Measurements from ENCODE around the gene PLXDC2.

Gene PLXDC2

GRCh38 chr10:19825700-19826099 lies 9.5 kb downstream of the PLXDC2 start:
- no peaks in the 10 kb centered on the region for H3K9me3 Mint-ChIP-seq

DNA sequence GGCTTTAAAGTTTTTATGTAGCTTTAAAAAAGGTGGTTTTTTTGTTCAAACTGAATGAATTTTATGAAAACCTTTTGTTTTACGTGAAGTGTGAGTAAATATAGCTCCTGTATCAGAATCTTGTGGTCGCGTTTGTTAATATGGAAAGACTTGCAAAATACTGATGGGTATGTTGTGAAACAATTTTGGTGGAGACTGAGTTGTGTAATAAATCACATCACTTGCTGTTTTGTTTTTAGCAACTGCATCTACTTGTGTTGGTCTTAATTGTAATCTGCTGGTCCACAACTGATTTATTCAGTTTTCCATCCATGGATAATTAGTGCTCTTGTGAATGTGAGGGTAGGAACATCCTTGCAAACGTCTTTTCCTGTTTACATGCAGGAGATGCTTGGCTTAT lies 10.5 kb downstream of the PLXDC2 start:
- no peak overlapping the region for H3K27ac Mint-ChIP-seq

More at GRCh38 chr10:19825700-19826099, 9.5 kb downstream of the PLXDC2 start:
- Mint-ChIP-seq H3K4me3 (no peak overlapping the region), H3K4me1 (ENCODE audit: low read depth) (no peaks in the 10 kb centered on the region), H3K36me3 (ENCODE audit: low read depth) (no peaks in the 10 kb centered on the region), H3K27ac (no peak overlapping the region), H3K27me3 (ENCODE audit: low read depth) (no peaks in the 10 kb centered on the region)
- no peak for DNase-seq (ENCODE audit: low spot score)

DNA sequence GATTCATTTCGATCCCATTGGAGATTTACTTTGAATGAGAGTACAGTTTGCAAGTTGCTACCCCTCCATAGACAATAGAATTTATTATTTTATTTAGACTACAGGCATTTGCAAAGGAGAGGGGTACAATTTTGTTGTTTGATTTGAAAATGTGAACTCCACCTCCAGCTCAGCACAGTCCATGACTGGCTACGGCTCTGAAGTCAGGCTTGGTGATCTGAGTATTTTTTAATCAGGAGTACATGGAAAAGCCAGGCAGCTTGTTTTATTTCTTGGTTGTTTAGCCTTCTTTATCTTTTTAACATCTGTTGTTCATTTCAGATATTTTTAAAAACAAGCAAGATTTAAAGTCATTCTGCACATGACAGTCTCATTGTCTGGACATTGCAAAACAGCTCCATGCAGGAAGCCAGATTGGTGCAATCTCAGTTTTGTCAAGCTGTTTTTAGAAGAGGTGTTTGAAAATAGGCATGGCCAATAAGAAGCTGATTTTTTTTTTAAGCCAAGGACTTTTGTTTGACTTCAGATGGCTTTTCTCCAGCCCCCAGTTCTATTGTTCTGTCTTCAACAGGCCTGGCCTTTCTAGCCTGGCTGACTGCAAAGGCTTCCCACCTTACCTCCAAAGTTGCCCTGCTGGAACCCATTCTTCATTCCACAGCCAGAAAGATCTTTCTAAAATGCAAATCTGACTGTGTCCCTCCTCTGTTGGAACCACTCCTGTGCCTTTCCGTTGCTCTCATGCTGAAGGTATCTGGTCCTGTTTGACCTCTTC lies 12.2 kb downstream of the PLXDC2 start:
- no peak for DNase-seq (ENCODE audit: low spot score)
- peaks cover 10% of the 10 kb centered on the region for H3K9me3 Mint-ChIP-seq
- H3K36me3 Mint-ChIP-seq (ENCODE audit: low read depth) = no peaks in the 10 kb centered on the region
- no peaks in the 10 kb centered on the region for H3K27me3 Mint-ChIP-seq (ENCODE audit: low read depth)
- H3K4me3 Mint-ChIP-seq = no peak overlapping the region
- H3K4me1 Mint-ChIP-seq (ENCODE audit: low read depth) = no peaks in the 10 kb centered on the region
- H3K27ac Mint-ChIP-seq = no peak overlapping the region

More for the DNA sequence above, 10.5 kb downstream of the PLXDC2 start:
- Mint-ChIP-seq H3K27me3 (ENCODE audit: low read depth) (no peaks in the 10 kb centered on the region), H3K4me3 (no peak overlapping the region), H3K36me3 (ENCODE audit: low read depth) (no peaks in the 10 kb centered on the region), H3K4me1 (ENCODE audit: low read depth) (no peaks in the 10 kb centered on the region), H3K9me3 (peaks cover 5% of the 10 kb centered on the region)
- no peak for DNase-seq (ENCODE audit: low spot score)

GRCh38 chr10:19832699-19833098 lies 16.5 kb downstream of the PLXDC2 start:
- Mint-ChIP-seq H3K36me3 (ENCODE audit: low read depth) (no peaks in the 10 kb centered on the region), H3K4me3 (no peak overlapping the region), H3K27ac (peak overlapping the region; percentile 41), H3K27me3 (ENCODE audit: low read depth) (no peaks in the 10 kb centered on the region), H3K4me1 (ENCODE audit: low read depth) (no peaks in the 10 kb centered on the region), H3K9me3 (peaks cover 15% of the 10 kb centered on the region)
- no peak for DNase-seq (ENCODE audit: low spot score)

DNA sequence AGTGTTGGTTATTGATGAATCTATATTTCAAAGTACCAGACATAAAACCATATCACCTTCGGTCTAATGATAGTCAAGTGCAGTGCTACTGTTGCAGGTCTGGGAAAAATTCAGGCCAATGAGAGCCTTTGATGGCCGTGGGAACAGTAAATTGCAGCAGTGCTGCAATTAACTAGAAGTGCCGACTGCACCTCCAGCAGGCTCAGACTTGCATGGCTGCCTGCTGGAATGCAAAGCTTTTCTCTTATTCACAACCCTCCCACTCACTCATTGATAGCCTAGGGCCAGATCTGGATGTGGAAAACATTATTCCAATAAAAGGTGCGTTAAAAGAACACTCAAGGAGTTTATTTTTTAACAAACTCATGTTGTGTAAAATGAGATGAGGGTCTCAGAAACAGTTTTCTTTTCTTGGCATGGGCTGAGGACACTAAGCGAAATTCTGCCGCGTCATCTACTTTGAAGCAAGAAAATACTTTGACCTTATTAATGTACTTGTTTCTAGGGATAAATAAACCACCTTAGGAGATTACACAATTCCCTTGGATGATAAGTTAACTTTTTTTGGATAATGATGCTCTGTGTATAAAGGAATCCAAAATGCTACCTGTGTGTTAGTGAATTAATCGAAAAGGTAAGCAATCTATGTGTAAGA lies 17.1 kb downstream of the PLXDC2 start:
- no peaks in the 10 kb centered on the region for H3K4me1 Mint-ChIP-seq (ENCODE audit: low read depth)
- peaks cover 15% of the 10 kb centered on the region for H3K9me3 Mint-ChIP-seq
- no peak overlapping the region for H3K27ac Mint-ChIP-seq
- H3K4me3 Mint-ChIP-seq = no peak overlapping the region
- no peaks in the 10 kb centered on the region for H3K36me3 Mint-ChIP-seq (ENCODE audit: low read depth)
- no peaks in the 10 kb centered on the region for H3K27me3 Mint-ChIP-seq (ENCODE audit: low read depth)
- DNase-seq (ENCODE audit: low spot score) = no peak

DNA sequence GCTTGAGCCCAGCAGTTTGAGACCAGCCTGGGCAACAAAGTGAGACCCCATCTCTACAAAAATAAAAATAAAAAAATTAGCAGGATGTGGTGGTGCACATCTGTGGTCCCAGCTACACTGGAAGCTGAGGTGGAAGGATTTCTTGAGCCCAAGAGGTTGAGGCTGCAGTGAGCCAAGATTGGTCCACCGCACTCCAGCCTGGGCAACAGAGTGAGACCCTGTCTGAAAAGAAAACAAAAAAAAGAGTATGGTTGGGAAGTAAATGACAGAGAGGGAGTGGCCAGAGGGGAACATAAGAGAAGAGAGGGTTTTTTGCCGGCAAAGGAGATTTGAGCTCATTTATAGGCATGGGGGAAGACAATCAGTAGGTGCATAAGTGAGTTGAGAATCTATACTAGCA lies 19.7 kb downstream of the PLXDC2 start:
- no peak for DNase-seq (ENCODE audit: low spot score)
- Mint-ChIP-seq H3K4me1 (ENCODE audit: low read depth) (no peaks in the 10 kb centered on the region), H3K4me3 (no peak overlapping the region), H3K27me3 (ENCODE audit: low read depth) (no peaks in the 10 kb centered on the region), H3K9me3 (peaks cover 15% of the 10 kb centered on the region), H3K27ac (no peak overlapping the region), H3K36me3 (ENCODE audit: low read depth) (no peaks in the 10 kb centered on the region)

DNA sequence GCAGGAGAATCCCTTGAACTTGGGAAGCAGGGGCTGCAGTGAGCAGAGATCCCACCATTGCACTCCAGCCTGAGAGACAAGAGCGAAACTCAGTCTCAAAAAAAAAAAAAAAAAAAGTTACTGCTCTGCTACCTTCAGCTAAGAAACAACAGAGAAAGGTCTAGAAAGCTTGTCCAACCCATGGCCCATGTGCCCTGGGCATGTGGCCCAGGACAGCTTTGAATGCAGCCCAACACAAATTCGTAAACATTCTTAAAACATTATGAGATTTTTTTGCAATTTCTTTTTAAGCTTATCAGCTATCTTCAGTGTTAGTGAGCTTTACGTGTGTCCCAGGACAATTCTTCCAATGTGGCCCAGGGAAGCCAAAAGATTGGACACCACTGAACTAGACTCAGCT lies 22.9 kb downstream of the PLXDC2 start:
- Mint-ChIP-seq H3K27ac (no peak overlapping the region), H3K9me3 (peaks cover 7% of the 10 kb centered on the region), H3K27me3 (ENCODE audit: low read depth) (no peaks in the 10 kb centered on the region), H3K4me3 (no peak overlapping the region), H3K4me1 (ENCODE audit: low read depth) (no peaks in the 10 kb centered on the region), H3K36me3 (ENCODE audit: low read depth) (no peaks in the 10 kb centered on the region)
- no peak for DNase-seq (ENCODE audit: low spot score)

DNA sequence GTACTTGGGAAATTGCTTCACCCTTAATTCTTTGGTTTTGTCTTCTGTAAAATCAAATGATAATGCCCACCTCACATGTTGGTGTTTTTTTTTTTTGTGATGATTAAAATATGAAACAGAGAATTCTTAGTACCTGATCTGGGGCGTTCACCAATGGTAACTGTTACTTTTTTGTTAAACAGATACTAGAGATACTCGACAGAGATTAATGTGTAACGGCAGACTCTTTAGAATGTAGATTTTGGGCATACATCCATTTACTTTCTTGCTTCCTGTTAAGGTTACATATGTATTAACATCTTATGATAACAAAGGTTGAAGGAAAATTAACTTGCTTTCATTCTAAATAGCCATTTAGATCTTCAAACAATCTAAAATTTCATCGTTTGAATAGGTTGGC lies 23.3 kb downstream of the PLXDC2 start:
- no peaks in the 10 kb centered on the region for H3K36me3 Mint-ChIP-seq (ENCODE audit: low read depth)
- DNase-seq (ENCODE audit: low spot score) = no peak
- H3K4me3 Mint-ChIP-seq = no peak overlapping the region
- no peak overlapping the region for H3K27ac Mint-ChIP-seq
- H3K4me1 Mint-ChIP-seq (ENCODE audit: low read depth) = no peaks in the 10 kb centered on the region
- H3K9me3 Mint-ChIP-seq = peaks cover 6% of the 10 kb centered on the region
- no peaks in the 10 kb centered on the region for H3K27me3 Mint-ChIP-seq (ENCODE audit: low read depth)

- Mint-ChIP-seq H3K27me3 (ENCODE audit: low read depth) (no peaks in the 10 kb centered on the region), H3K4me3 (no peak overlapping the region), H3K9me3 (peaks cover 6% of the 10 kb centered on the region), H3K27ac (no peak overlapping the region), H3K36me3 (ENCODE audit: low read depth) (no peaks in the 10 kb centered on the region), H3K4me1 (ENCODE audit: low read depth) (no peaks in the 10 kb centered on the region)
- no peak for DNase-seq (ENCODE audit: low spot score)
Measured at GRCh38 chr10:19840776-19841175, 24.5 kb downstream of the PLXDC2 start.

GRCh38 chr10:19843487-19843886 lies 27.3 kb downstream of the PLXDC2 start:
- Mint-ChIP-seq H3K27ac (no peak overlapping the region), H3K9me3 (peaks cover 9% of the 10 kb centered on the region), H3K4me3 (no peak overlapping the region), H3K4me1 (ENCODE audit: low read depth) (no peaks in the 10 kb centered on the region), H3K36me3 (ENCODE audit: low read depth) (no peaks in the 10 kb centered on the region), H3K27me3 (ENCODE audit: low read depth) (no peaks in the 10 kb centered on the region)
- DNase-seq (ENCODE audit: low spot score) = no peak

- no peak overlapping the region for H3K4me3 Mint-ChIP-seq
- DNase-seq (ENCODE audit: low spot score) = no peak
- no peaks in the 10 kb centered on the region for H3K36me3 Mint-ChIP-seq (ENCODE audit: low read depth)
- no peaks in the 10 kb centered on the region for H3K4me1 Mint-ChIP-seq (ENCODE audit: low read depth)
- H3K27me3 Mint-ChIP-seq (ENCODE audit: low read depth) = no peaks in the 10 kb centered on the region
- H3K9me3 Mint-ChIP-seq = peaks cover 12% of the 10 kb centered on the region
- H3K27ac Mint-ChIP-seq = no peak overlapping the region
Measured at GRCh38 chr10:19845503-19846368, 29.5 kb downstream of the PLXDC2 start.

- Mint-ChIP-seq H3K27ac (no peak overlapping the region), H3K27me3 (ENCODE audit: low read depth) (no peaks in the 10 kb centered on the region), H3K9me3 (peaks cover 12% of the 10 kb centered on the region), H3K36me3 (ENCODE audit: low read depth) (no peaks in the 10 kb centered on the region), H3K4me3 (no peak overlapping the region), H3K4me1 (ENCODE audit: low read depth) (no peaks in the 10 kb centered on the region)
- DNase-seq (ENCODE audit: low spot score) = no peak
Measured at GRCh38 chr10:19847321-19847720, 31.1 kb downstream of the PLXDC2 start.

DNA sequence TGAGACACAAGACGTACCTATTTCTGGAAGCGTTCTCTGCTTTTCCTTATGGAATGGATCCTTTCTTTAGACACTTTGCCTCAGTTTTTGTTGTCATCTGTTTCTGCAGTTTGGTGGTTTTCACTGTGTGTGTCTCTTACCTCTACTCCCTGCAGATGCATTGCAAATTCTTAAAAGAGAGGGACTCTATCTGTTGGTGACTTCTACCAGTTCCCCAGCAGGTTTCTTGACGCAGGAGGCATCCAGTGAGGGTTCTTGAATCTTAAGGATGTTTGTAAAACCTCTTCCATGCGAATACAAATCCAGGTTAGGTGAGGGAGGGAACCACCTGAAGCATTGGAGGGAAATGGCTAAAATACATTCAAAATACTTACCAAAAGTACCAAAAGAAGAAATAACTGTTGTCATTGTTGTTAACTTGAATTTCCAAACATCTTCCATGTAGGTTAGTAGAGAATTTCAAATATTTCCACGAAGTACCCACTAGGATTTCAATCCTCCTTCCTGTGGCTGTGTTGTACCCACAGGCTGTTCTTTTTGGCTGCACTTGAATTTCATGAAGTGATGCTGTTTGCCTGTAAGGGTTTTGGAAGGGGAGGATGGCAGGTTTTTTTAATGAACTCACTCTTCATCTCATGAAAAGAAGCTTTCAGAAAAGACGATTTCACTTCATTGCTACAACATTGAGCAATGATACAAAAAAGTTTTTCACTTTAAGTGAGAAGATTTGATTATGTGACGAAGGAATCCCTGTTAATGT lies 32.2 kb downstream of the PLXDC2 start:
- Mint-ChIP-seq H3K27ac (no peak overlapping the region), H3K4me1 (ENCODE audit: low read depth) (no peaks in the 10 kb centered on the region), H3K4me3 (no peak overlapping the region), H3K9me3 (peaks cover 10% of the 10 kb centered on the region), H3K36me3 (ENCODE audit: low read depth) (no peaks in the 10 kb centered on the region), H3K27me3 (ENCODE audit: low read depth) (no peaks in the 10 kb centered on the region)
- DNase-seq (ENCODE audit: low spot score) = no peak

All from T-helper 2 cell treated with Interferon-gamma antibody and Interleukin-4, amounts not matched to agents 5 μg/mL and 100 μg/mL, for 36 hours (primary cell).